Osteoblast (primary cell): ENCODE data around the gene C14orf132. TPM values are rescaled to one million over a fixed set of nuclear protein-coding genes. Genes with fewer than 3 reads are reported as not detected.

Experiments
- DNase-seq: peaks from one replicate; pipeline ENCODE4 v3.0.0; 2011; ENCODE audit warnings: low spot score, mixed read lengths; ENCODE audit not compliant: insufficient read length; ENCODE audit errors: missing footprints
- H2AFZ ChIP-seq: 2 replicates; pipeline ENCODE4 v1.6.0; 2011; ENCODE audit warnings: mild to moderate bottlenecking, low read length
- H3K27ac ChIP-seq: 2 replicates; pipeline ENCODE4 v1.5.1; 2011; ENCODE audit warnings: mild to moderate bottlenecking, low read depth, low read length, moderate library complexity
- H3K27me3 ChIP-seq: 2 replicates; pipeline ENCODE4 v1.6.0; 2012; ENCODE audit warnings: mild to moderate bottlenecking, control low read depth, inconsistent platforms, low read length, moderate library complexity; ENCODE audit not compliant: insufficient read depth
- H3K36me3 ChIP-seq: 2 replicates; pipeline ENCODE4 v1.5.1; 2011; ENCODE audit warnings: mild to moderate bottlenecking, low read length, control low read depth, moderate library complexity; ENCODE audit not compliant: insufficient read depth
- H3K4me1 ChIP-seq: 2 replicates; pipeline ENCODE4 v1.5.1; 2011; ENCODE audit warnings: mild to moderate bottlenecking, low read length, control low read depth, moderate library complexity; ENCODE audit not compliant: insufficient read depth
- H3K4me2 ChIP-seq: 2 replicates; pipeline ENCODE4 v1.6.0; 2011; ENCODE audit warnings: mild to moderate bottlenecking, low read length; ENCODE audit not compliant: insufficient read depth
- H3K4me3 ChIP-seq: fragments of 200-600 bp; sonication (generic); 3 replicates; pipeline ENCODE4 v1.5.1; 2012; ENCODE audit warnings: mild to moderate bottlenecking, low read length, inconsistent platforms; ENCODE audit not compliant: insufficient read depth
- H3K79me2 ChIP-seq: 2 replicates; pipeline ENCODE4 v1.6.0; 2012; ENCODE audit warnings: mild to moderate bottlenecking, low read length, control low read depth, inconsistent platforms; ENCODE audit not compliant: insufficient read depth
- H3K9me3 ChIP-seq: 2 replicates; pipeline ENCODE4 v1.5.1; 2011; ENCODE audit warnings: low read depth, low read length, control low read depth
- H4K20me1 ChIP-seq: 2 replicates; pipeline ENCODE4 v1.6.0; 2012; ENCODE audit warnings: mild to moderate bottlenecking, low read length, control low read depth; ENCODE audit not compliant: insufficient read depth
- total RNA-seq: library from RNA; depleted of rRNA; stranded (reverse); fragments of >200 nt; gene quantifications from 2 replicates; pipeline ENCODE4 v1.2.3, GENCODE V29; 2012
- TF ChIP-seq, protein P1 (sequence below): IDR thresholded peaks from 2 replicates; pipeline ENCODE4 v1.5.1; 2011; ENCODE audit warnings: mild to moderate bottlenecking, low read depth, low read length, moderate library complexity; ENCODE audit errors: extremely low read depth

Gene C14orf132
- total RNA-seq, 1 donor: 40.2 TPM

DNA sequence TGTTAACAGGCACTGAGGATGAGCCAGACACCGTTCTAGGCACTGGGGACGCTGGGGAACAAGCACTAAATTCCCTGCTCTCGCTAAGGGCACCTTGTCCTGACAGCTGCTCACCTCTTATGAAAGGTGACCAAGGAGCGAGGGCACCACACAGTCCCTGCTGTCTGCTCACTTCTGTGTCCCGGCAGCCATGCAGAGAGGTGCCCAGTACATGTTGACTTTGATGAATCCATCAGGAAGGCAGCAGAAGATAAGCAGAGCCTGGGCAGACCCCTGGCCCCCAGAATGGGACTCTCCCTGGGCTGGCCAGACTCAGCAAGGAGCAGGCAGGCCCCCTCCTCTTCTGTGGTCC is 14.1 kb downstream of the C14orf132 start:
- no peak for DNase-seq
- Histone ChIP-seq H3K79me2 (peaks cover 86% of the 10 kb centered on the region), H3K9me3 (no peaks in the 10 kb centered on the region), H4K20me1 (peaks cover 54% of the 10 kb centered on the region), H3K4me1 (peaks cover 36% of the 10 kb centered on the region), H3K27ac (peak overlapping the region; percentile 95), H3K4me3 (no peak overlapping the region), H3K4me2 (peak overlapping the region; percentile 31), H3K27me3 (no peaks in the 10 kb centered on the region), H3K36me3 (peaks cover 18% of the 10 kb centered on the region), H2AFZ (no peak overlapping the region)
- TF ChIP-seq, protein P1, sequence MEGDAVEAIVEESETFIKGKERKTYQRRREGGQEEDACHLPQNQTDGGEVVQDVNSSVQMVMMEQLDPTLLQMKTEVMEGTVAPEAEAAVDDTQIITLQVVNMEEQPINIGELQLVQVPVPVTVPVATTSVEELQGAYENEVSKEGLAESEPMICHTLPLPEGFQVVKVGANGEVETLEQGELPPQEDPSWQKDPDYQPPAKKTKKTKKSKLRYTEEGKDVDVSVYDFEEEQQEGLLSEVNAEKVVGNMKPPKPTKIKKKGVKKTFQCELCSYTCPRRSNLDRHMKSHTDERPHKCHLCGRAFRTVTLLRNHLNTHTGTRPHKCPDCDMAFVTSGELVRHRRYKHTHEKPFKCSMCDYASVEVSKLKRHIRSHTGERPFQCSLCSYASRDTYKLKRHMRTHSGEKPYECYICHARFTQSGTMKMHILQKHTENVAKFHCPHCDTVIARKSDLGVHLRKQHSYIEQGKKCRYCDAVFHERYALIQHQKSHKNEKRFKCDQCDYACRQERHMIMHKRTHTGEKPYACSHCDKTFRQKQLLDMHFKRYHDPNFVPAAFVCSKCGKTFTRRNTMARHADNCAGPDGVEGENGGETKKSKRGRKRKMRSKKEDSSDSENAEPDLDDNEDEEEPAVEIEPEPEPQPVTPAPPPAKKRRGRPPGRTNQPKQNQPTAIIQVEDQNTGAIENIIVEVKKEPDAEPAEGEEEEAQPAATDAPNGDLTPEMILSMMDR: no peak

GRCh38 chr14:96053600-96054381 is 14.6 kb downstream of the C14orf132 start:
- Histone ChIP-seq H3K79me2 (peaks cover 87% of the 10 kb centered on the region), H3K4me3 (no peak overlapping the region), H3K4me2 (peak overlapping the region; percentile 31), H3K27ac (peak overlapping the region; percentile 95), H2AFZ (peak overlapping the region; percentile 23), H3K4me1 (peaks cover 36% of the 10 kb centered on the region), H3K27me3 (no peaks in the 10 kb centered on the region), H3K9me3 (no peaks in the 10 kb centered on the region), H3K36me3 (peaks cover 18% of the 10 kb centered on the region), H4K20me1 (peaks cover 56% of the 10 kb centered on the region)
- TF ChIP-seq, protein P1: no peak
- DNase-seq: peak; percentile 97

GRCh38 chr14:96054661-96055060 is 15.5 kb downstream of the C14orf132 start:
- H3K9me3 ChIP-seq: no peaks in the 10 kb centered on the region
- H2AFZ ChIP-seq: no peak overlapping the region
- TF ChIP-seq, protein P1: no peak
- peaks cover 90% of the 10 kb centered on the region for H3K79me2 ChIP-seq
- no peaks in the 10 kb centered on the region for H3K27me3 ChIP-seq
- peaks cover 18% of the 10 kb centered on the region for H3K36me3 ChIP-seq
- no peak for DNase-seq
- peak overlapping the region; percentile 95 for H3K27ac ChIP-seq
- H3K4me3 ChIP-seq: no peak overlapping the region
- H3K4me1 ChIP-seq: peaks cover 36% of the 10 kb centered on the region
- peaks cover 61% of the 10 kb centered on the region for H4K20me1 ChIP-seq
- peak overlapping the region; percentile 16 for H3K4me2 ChIP-seq

DNA sequence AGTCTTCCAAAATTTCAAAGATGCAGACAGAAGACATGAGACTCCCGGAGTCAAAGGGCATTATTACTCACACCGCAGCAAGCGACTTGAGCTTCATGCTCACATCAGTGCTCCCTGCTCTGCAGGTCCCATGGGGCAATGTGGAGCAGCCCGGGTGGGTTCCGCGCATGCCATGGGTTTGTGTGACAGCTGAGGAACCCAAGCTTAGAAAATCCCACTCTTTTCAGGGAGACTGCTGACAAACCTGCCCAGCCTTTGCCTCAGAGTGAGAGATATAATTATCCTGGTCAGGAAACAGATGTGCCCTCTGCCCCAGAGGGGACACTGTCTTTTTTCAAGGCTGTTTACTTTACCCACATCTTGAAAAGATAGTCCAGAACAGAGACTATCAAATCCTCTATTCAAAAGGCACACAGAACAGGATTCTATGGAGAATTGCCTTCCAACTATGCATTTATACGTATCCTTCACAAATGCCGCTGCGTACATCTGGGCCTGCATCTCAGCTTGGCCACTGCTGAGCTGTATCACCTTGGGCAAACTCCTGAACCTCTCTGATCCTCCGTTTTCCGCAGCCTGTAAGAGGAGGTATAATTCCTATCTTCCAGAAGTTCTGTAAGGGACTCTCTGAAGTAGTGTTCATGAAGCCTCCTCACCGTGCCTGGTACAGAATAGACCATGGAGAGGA is 16.0 kb downstream of the C14orf132 start:
- no peaks in the 10 kb centered on the region for H3K9me3 ChIP-seq
- no peaks in the 10 kb centered on the region for H3K27me3 ChIP-seq
- peaks cover 36% of the 10 kb centered on the region for H3K4me1 ChIP-seq
- H4K20me1 ChIP-seq: peaks cover 67% of the 10 kb centered on the region
- H3K4me2 ChIP-seq: peak overlapping the region; percentile 7
- TF ChIP-seq, protein P1: no peak
- no peak overlapping the region for H2AFZ ChIP-seq
- H3K4me3 ChIP-seq: no peak overlapping the region
- DNase-seq: peak; percentile 79
- H3K36me3 ChIP-seq: peaks cover 18% of the 10 kb centered on the region
- H3K27ac ChIP-seq: peak overlapping the region; percentile 95
- H3K79me2 ChIP-seq: peaks cover 90% of the 10 kb centered on the region
